Lower leg skin (tissue), 4 donors: Measurements from ENCODE around the gene FOXA2. TPM values are rescaled to one million over a fixed set of nuclear protein-coding genes. Genes with fewer than 3 reads are reported as not detected.
"Not testable (repeated sequence)": the region's sequence is repeated elsewhere in the genome, so short reads cannot be mapped to it uniquely, and the experiment has no call there.

ENCODE experiments used
- DNase-seq, 2 donors: peaks; one replicate each; pipeline ENCODE4 v3.0.0-alpha.2; 2019; ENCODE audit warnings: low spot score in 2 of 2
- H3K4me3 ChIP-seq: fragments of 200-600 bp; sonication (generic); 2 replicates; pipeline ENCODE4 v1.5.1; 2017; ENCODE audit warnings: mild to moderate bottlenecking, low read depth; ENCODE audit not compliant: poor library complexity, severe bottlenecking
- CTCF ChIP-seq, 3 donors: fragments of 450-650 bp; IDR thresholded peaks; one replicate each; pipeline ENCODE4 v1.5.1; 2016; ENCODE audit warnings: antibody characterized with exemption in 3 of 3, mild to moderate bottlenecking in 3 of 3, moderate library complexity in 2 of 3
- POLR2A ChIP-seq, 2 donors: fragments of 450-650 bp; IDR thresholded peaks; one replicate each; pipeline ENCODE4 v1.6.1; 2016 to 2017; ENCODE audit warnings: antibody characterized with exemption in 2 of 2, mild to moderate bottlenecking in 1 of 2, moderate library complexity in 1 of 2
- WGBS, 2 donors: methylation state at CpG; one replicate each; pipeline ENCODE4 v1.1.5; 2018; 5-methylcytosine and 5-hydroxymethylcytosine counted together
- intact Hi-C: fragments of 100-400 bp; cut with DNase I; formaldehyde crosslinking; loops from one replicate; pipeline ENCODE4 v1.15.0; 2023; ENCODE audit warnings: low total_unique reads
- total RNA-seq, 4 donors: library from RNA; depleted of rRNA; stranded (reverse); fragments of >200 nt; gene quantifications; one replicate each; pipeline ENCODE4 v1.1.0, GENCODE V29; 2016

The FOXA2 gene
- total RNA-seq, 4 donors from 2014 or later: not detected

DNA sequence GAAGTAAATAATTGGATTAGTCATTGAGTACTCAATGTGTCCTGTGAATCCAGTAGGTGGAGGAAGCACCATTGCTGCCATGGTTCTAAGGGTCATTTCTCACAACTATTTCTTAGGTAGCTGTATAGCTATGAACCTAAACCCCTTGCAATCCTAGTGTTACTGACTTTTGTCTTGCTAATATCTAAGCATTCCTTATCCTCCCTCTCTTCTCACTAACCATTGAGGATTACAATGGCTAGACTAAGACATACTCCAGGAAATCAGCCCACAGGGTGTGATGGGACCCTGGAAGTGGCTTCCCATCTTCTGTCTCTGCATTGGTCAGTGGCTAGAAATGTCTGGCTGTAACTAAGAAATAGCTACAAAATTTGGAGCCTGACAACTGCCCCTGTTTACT lies 27.3 kb upstream of the FOXA2 start:
- intact Hi-C loops: no loop called here
- DNase-seq: no peak
- TF ChIP-seq CTCF (IDR thresholded peaks at IDR 0.05) (no peak), POLR2A (IDR thresholded peaks at IDR 0.05) (no peak)
- H3K4me3 ChIP-seq: no peak overlapping the region

DNA sequence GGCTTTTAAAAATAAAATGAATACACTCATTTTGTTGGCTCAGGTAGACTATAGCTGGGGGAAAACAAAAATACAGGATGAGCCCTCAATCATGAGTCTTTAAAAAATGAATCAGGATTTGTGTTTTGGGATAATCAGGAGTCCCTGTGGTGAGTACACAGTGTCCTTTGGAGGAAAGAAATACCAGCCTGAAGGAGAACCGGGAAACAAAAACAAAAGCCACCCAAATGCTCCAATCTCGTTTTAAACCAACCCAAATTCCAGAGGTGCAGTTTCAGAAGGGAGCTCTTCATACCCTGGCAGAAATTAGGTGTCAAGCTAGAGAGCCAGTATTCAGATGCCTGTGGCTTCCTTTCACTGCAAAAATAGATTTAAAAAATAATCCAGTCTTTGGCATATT lies 23.3 kb upstream of the FOXA2 start:
- TF ChIP-seq CTCF (IDR thresholded peaks at IDR 0.05) (no peak), POLR2A (IDR thresholded peaks at IDR 0.05) (no peak)
- intact Hi-C loops: loop anchor here (10.0 kb wide), 1 partner anchor 57 kb away; no protein-coding TSS in a partner anchor
- WGBS, 2 donors: 25 to 30% methylated on average over 2 of the region's 2 CpGs
- DNase-seq: no peak
- no peak overlapping the region for H3K4me3 ChIP-seq

DNA sequence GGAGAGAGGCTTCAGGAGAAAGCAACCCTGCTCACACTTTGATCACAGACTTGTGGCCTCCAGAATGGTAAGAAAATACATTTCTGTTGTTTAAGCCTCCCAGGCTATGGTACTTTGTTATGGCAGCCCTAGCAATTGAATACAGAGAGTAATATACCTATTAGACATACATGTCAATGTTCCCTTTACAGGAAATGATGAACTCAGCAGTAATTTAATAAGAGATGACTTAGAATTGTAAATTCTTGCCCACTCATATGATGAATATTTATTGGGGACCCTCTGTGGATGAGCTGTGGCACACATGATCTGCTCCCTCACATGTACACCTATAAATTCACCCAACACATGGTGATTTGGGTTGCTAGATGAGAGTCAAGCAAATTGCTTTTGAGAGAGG lies 20.4 kb upstream of the FOXA2 start:
- TF ChIP-seq POLR2A (IDR thresholded peaks at IDR 0.05) (no peak), CTCF (IDR thresholded peaks at IDR 0.05) (no peak)
- intact Hi-C loops: loop anchor here (10.0 kb wide), 1 partner anchor 60 kb away; no protein-coding TSS in a partner anchor
- no peak overlapping the region for H3K4me3 ChIP-seq
- no peak for DNase-seq

GRCh38 chr20:22601361-22602141 lies 17.2 kb upstream of the FOXA2 start:
- TF ChIP-seq POLR2A (IDR thresholded peaks at IDR 0.05) (no peak), CTCF (IDR thresholded peaks at IDR 0.05) (no peak)
- no peak for DNase-seq
- WGBS, 2 donors: 48 to 53% methylated on average over 2 of the region's 2 CpGs
- no peak overlapping the region for H3K4me3 ChIP-seq
- intact Hi-C loops: loop anchor here (10.0 kb wide), 1 partner anchor 63 kb away; no protein-coding TSS in a partner anchor

DNA sequence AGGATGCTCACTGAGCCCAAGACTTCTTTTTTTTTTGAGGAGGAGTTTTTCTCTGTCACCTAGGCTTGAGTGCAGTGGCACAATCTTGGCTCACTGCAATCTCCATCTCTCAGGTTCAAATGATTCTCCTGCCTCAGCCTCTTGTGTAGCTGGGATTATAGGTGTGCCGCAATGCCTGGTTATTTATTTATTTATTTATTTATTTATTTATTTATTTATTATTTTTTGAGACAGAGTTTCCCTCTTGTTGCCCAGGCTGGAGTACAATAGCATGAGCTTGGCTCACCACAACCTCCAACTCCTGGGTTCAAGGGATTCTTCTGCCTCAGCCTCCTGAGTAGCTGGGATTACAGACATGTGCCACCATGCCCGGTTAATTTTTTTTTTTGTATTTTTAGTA lies 14.9 kb upstream of the FOXA2 start:
- intact Hi-C loops, DNase-seq, H3K4me3 ChIP-seq: not testable (repeated sequence)
- WGBS, 2 donors: 91 to 94% methylated on average over 2 of the region's 2 CpGs

GRCh38 chr20:22597303-22597702 lies 12.9 kb upstream of the FOXA2 start:
- no peak for TF ChIP-seq CTCF (IDR thresholded peaks at IDR 0.05)
- no peak for TF ChIP-seq POLR2A (IDR thresholded peaks at IDR 0.05)
- DNase-seq: no peak
- intact Hi-C loops: no loop called here
- no peak overlapping the region for H3K4me3 ChIP-seq
- 75 to 85% methylated on average over 1 of the region's 1 CpG for WGBS, 2 donors
